ENCODE measurements around the gene FAM227B.
"Not testable (repeated sequence)": the region's sequence is repeated elsewhere in the genome, so short reads cannot be mapped to it uniquely, and the experiment has no call there.

Gene FAM227B

DNA sequence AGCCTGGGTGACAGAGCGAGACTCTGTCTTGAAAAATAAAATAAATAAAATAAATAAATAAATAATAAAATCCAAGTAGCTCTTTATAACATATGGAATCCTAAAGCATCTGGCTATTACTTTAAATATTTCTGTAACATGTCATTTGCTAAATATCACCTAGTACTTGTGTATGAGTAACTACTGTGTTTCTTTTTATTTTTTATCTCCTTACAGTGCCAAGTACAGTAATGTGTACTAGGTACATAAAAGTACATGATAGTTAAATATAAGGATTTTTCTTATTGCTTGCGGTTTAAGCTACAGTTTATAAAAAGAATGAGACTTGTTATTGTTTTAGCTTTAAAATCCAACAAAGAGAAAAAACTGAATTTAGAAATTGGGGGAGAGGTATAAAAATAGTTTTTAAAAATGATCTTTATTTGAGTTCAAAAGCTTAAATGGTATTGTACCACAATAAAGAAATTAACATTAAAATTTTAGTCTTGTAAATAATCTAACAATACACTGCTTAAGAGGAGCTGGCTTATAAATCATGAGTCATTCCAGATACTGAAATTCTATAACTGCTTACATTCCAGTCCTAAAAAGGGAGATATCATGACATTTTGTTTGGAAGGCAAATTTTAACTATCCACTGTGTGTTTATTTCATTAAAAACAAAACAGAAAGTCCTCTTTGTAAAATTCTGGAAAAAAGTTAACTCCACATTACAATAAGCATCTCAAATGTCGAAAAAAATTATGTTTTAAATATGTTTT, 124.4 kb downstream of the FAM227B start:
- no peak for DNase-seq
- Histone ChIP-seq H3K4me3 (ENCODE audit: low read depth, low read length) (no peak overlapping the region), H3K4me1 (no peaks in the 10 kb centered on the region), H3K9me3 (no peaks in the 10 kb centered on the region), H3K36me3 (no peaks in the 10 kb centered on the region), H3K27me3 (no peaks in the 10 kb centered on the region)
- TF ChIP-seq, protein P1, sequence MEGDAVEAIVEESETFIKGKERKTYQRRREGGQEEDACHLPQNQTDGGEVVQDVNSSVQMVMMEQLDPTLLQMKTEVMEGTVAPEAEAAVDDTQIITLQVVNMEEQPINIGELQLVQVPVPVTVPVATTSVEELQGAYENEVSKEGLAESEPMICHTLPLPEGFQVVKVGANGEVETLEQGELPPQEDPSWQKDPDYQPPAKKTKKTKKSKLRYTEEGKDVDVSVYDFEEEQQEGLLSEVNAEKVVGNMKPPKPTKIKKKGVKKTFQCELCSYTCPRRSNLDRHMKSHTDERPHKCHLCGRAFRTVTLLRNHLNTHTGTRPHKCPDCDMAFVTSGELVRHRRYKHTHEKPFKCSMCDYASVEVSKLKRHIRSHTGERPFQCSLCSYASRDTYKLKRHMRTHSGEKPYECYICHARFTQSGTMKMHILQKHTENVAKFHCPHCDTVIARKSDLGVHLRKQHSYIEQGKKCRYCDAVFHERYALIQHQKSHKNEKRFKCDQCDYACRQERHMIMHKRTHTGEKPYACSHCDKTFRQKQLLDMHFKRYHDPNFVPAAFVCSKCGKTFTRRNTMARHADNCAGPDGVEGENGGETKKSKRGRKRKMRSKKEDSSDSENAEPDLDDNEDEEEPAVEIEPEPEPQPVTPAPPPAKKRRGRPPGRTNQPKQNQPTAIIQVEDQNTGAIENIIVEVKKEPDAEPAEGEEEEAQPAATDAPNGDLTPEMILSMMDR (IDR thresholded peaks at IDR 0.05; ENCODE audit: low read depth, low read length): no peak

DNA sequence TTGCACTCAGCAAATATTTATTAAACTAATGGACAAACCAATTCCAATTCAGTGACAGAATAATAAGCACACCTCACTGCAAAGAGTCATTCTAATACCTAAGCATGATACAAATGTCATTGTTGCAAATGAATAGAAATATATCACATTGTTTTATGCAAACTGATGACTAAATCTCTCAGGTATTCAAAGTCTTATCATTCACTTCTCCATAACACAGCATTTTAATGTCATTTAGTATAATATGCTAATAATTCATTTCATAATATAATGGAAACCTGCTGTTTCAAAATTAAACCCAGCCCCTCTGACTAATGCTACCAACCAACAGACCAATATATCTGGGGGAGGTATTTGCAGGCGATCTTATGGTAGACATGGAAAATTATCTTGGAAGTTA, 125.8 kb downstream of the FAM227B start:
- H3K4me3 ChIP-seq (ENCODE audit: low read depth, low read length): no peak overlapping the region
- H3K36me3 ChIP-seq: no peaks in the 10 kb centered on the region
- no peak for DNase-seq
- TF ChIP-seq, protein P1 (IDR thresholded peaks at IDR 0.05; ENCODE audit: low read depth, low read length): no peak
- H3K4me1 ChIP-seq: no peaks in the 10 kb centered on the region
- no peaks in the 10 kb centered on the region; the same call in 1 of the 2 replicates for H3K27me3 ChIP-seq
- no peaks in the 10 kb centered on the region for H3K9me3 ChIP-seq

DNA sequence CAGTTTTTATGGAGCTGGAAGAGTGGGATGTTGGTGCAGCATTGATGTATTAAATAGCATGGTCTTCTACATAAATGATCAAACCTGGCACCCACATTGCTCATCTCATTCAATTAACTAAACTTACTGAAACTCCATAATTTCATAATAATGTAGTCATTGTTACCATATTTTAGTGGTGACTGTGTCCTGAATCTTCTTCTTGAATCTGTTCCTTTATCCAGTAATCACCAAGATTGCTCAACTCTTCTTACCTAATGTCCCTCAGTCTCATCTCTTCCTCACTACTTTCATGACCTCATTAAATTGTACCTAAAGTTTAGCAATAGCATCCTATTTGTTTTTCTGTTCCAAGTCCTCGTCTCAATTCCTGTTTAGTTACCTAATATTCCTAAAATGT, 127.8 kb downstream of the FAM227B start:
- Histone ChIP-seq H3K9me3 (no peaks in the 10 kb centered on the region), H3K27me3 (no peaks in the 10 kb centered on the region; the same call in 1 of the 2 replicates), H3K4me1 (no peaks in the 10 kb centered on the region), H3K4me3 (ENCODE audit: low read depth, low read length) (no peak overlapping the region), H3K36me3 (no peaks in the 10 kb centered on the region)
- no peak for DNase-seq
- TF ChIP-seq, protein P1 (IDR thresholded peaks at IDR 0.05; ENCODE audit: low read depth, low read length): no peak

GRCh38 chr15:49492151-49492550, 128.5 kb downstream of the FAM227B start:
- no peaks in the 10 kb centered on the region for H3K4me1 ChIP-seq
- no peak for DNase-seq
- TF ChIP-seq, protein P1 (IDR thresholded peaks at IDR 0.05; ENCODE audit: low read depth, low read length): no peak

GRCh38 chr15:49490966-49491365, 129.7 kb downstream of the FAM227B start:
- H3K4me1 ChIP-seq: no peaks in the 10 kb centered on the region
- no peak for DNase-seq
- H3K36me3 ChIP-seq: no peaks in the 10 kb centered on the region
- no peaks in the 10 kb centered on the region; the same call in 1 of the 2 replicates for H3K27me3 ChIP-seq
- TF ChIP-seq, protein P1 (IDR thresholded peaks at IDR 0.05; ENCODE audit: low read depth, low read length): no peak
- H3K9me3 ChIP-seq: no peaks in the 10 kb centered on the region
- H3K4me3 ChIP-seq (ENCODE audit: low read depth, low read length): no peak overlapping the region

More at GRCh38 chr15:49492151-49492550, 128.5 kb downstream of the FAM227B start:
- H3K9me3 ChIP-seq: no peaks in the 10 kb centered on the region
- H3K4me3 ChIP-seq (ENCODE audit: low read depth, low read length): no peak overlapping the region
- H3K36me3 ChIP-seq: no peaks in the 10 kb centered on the region
- no peaks in the 10 kb centered on the region; the same call in 1 of the 2 replicates for H3K27me3 ChIP-seq

GRCh38 chr15:49485401-49485800, 135.2 kb downstream of the FAM227B start:
- not testable (repeated sequence) for H3K4me3 ChIP-seq (ENCODE audit: low read depth, low read length); H3K36me3 ChIP-seq; H3K4me1 ChIP-seq; H3K27me3 ChIP-seq; DNase-seq; H3K9me3 ChIP-seq

DNA sequence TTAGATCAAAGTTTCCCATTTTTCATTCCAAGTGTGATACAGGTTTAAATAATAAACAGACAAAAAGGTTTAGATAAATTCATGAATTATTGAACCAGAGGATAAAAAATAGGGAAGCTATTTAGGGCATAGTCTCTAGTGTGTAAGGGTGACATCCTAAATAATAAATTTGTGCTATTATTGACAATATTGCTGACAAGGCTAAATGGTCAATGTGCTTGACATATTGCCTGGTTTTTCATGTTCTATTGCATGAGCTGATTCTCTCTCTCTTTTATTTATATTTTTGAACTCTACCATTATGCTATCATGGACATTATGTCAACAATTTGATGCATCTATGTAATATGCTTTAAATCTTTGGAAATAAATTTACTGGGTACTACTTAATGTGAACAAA, 141.6 kb downstream of the FAM227B start:
- not testable (repeated sequence) for H3K27me3 ChIP-seq; H3K36me3 ChIP-seq; H3K4me1 ChIP-seq; DNase-seq; H3K4me3 ChIP-seq (ENCODE audit: low read depth, low read length); H3K9me3 ChIP-seq

GRCh38 chr15:49478021-49478420, 142.6 kb downstream of the FAM227B start:
- H3K4me3 ChIP-seq (ENCODE audit: low read depth, low read length); H3K9me3 ChIP-seq; H3K27me3 ChIP-seq; H3K36me3 ChIP-seq; H3K4me1 ChIP-seq; DNase-seq: not testable (repeated sequence)
